ENCODE data around the gene MBLAC2. TPM values are rescaled to one million over a fixed set of nuclear protein-coding genes. Genes with fewer than 3 reads are reported as not detected.

Gene MBLAC2
- total and polyA plus RNA-seq, 2 experiments from 2014 or later, result 4.3 to 8.1 TPM

- no peaks in the 10 kb centered on the region for H3K27me3 Mint-ChIP-seq (ENCODE audit: insufficient read depth, low read depth, poor library complexity)
- no peaks in the 10 kb centered on the region for H3K36me3 ChIP-seq (ENCODE audit: insufficient read depth)
- no peaks in the 10 kb centered on the region for H3K4me1 ChIP-seq (ENCODE audit: insufficient read depth)
- H3K27ac Mint-ChIP-seq, result no peak overlapping the region
- H3K4me1 Mint-ChIP-seq, result no peaks in the 10 kb centered on the region
- H3K36me3 Mint-ChIP-seq (ENCODE audit: low read depth), result no peaks in the 10 kb centered on the region
- no peak overlapping the region for H3K4me3 Mint-ChIP-seq
- DNase-seq (ENCODE audit: low spot score) (peak; percentile 79), ATAC-seq (peak; percentile 98)
- H3K4me2 ChIP-seq, result no peak overlapping the region
- peak overlapping the region; percentile 78; the same call in 1 of the 2 replicates for H2AFZ ChIP-seq
- H3K4me3 ChIP-seq, result no peak overlapping the region
- no peak overlapping the region for H3K27ac ChIP-seq (ENCODE audit: low read depth)
- no peaks in the 10 kb centered on the region for H3K79me2 ChIP-seq (replicated peaks; ENCODE audit: insufficient read depth)
- no peaks in the 10 kb centered on the region for H3K9me2 ChIP-seq (ENCODE audit: insufficient read depth)
- no peaks in the 10 kb centered on the region for H3F3A ChIP-seq (replicated peaks; ENCODE audit: low read depth)
- H3K27me3 ChIP-seq (ENCODE audit: insufficient read depth), result no peaks in the 10 kb centered on the region
- TF ChIP-seq, protein P1, sequence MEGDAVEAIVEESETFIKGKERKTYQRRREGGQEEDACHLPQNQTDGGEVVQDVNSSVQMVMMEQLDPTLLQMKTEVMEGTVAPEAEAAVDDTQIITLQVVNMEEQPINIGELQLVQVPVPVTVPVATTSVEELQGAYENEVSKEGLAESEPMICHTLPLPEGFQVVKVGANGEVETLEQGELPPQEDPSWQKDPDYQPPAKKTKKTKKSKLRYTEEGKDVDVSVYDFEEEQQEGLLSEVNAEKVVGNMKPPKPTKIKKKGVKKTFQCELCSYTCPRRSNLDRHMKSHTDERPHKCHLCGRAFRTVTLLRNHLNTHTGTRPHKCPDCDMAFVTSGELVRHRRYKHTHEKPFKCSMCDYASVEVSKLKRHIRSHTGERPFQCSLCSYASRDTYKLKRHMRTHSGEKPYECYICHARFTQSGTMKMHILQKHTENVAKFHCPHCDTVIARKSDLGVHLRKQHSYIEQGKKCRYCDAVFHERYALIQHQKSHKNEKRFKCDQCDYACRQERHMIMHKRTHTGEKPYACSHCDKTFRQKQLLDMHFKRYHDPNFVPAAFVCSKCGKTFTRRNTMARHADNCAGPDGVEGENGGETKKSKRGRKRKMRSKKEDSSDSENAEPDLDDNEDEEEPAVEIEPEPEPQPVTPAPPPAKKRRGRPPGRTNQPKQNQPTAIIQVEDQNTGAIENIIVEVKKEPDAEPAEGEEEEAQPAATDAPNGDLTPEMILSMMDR (conservative IDR thresholded peaks at IDR 0.05; ENCODE audit: low read depth in 2 of 2), result peak; percentile 98 to 99
- no peak for TF ChIP-seq NANOG (IDR thresholded peaks at IDR 0.05; ENCODE audit: borderline replicate concordance)
- H4K20me1 ChIP-seq (replicated peaks; ENCODE audit: insufficient read depth), result no peaks in the 10 kb centered on the region
- no peaks in the 10 kb centered on the region for H3K9me3 Mint-ChIP-seq
Observed at GRCh38 chr5:90434116-90434714, 40.4 kb downstream of the MBLAC2 start.

- TF ChIP-seq CREB1 (CRISPR knock-in tag; IDR thresholded peaks at IDR 0.05; ENCODE audit: low read depth) (no peak), EZH2phosphoT487 (IDR thresholded peaks at IDR 0.05; ENCODE audit: unreplicated experiment) (no peak), ZNF114 (CRISPR knock-in tag; IDR thresholded peaks at IDR 0.05) (no peak)
- Mint-ChIP-seq H3K27ac (peak overlapping the region; percentile 46; the same call in 1 of the 2 replicates), H3K36me3 (ENCODE audit: low read depth) (no peaks in the 10 kb centered on the region), H3K4me3 (no peak overlapping the region), H3K27me3 (ENCODE audit: insufficient read depth, low read depth, poor library complexity) (no peaks in the 10 kb centered on the region), H3K4me1 (peaks cover 6% of the 10 kb centered on the region), H3K9me3 (no peaks in the 10 kb centered on the region)
- Histone ChIP-seq H4K20me1 (replicated peaks; ENCODE audit: insufficient read depth) (no peaks in the 10 kb centered on the region), H3K4me3 (no peak overlapping the region), H3K27ac (ENCODE audit: low read depth) (no peak overlapping the region), H3K9me2 (ENCODE audit: insufficient read depth) (no peaks in the 10 kb centered on the region), H3K79me2 (replicated peaks; ENCODE audit: insufficient read depth) (no peaks in the 10 kb centered on the region), H3K36me3 (ENCODE audit: insufficient read depth) (no peaks in the 10 kb centered on the region), H3K4me1 (ENCODE audit: insufficient read depth) (no peaks in the 10 kb centered on the region), H3K4me2 (no peak overlapping the region), H3F3A (replicated peaks; ENCODE audit: low read depth) (no peaks in the 10 kb centered on the region), H3K27me3 (ENCODE audit: insufficient read depth) (no peaks in the 10 kb centered on the region), H2AFZ (no peak overlapping the region)
- DNase-seq (ENCODE audit: low spot score) (no peak), ATAC-seq (no peak)
Observed at GRCh38 chr5:90424245-90424644, 50.3 kb downstream of the MBLAC2 start.

DNA sequence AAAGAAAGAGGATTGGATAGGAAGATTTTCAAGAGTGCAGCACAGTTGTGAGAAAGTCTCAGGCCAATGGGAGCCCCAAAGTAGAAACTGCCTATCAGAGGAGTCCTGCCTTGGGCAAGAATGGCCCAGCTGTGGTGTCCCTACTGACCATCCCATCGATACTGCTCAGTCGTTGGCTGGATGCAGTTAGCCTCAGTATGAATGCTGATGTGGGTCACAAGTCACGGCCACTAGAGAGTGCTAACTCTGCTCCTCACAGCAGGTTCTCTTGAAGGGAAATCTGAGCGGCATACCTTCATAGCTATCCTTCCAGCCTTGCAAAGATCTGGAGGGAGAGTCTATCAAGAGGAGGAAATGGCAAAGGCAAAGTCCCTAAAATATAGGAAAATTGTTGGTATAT is 53.4 kb downstream of the MBLAC2 start:
- Histone ChIP-seq H3K4me2 (no peak overlapping the region), H3K9me2 (ENCODE audit: insufficient read depth) (no peaks in the 10 kb centered on the region), H3K36me3 (ENCODE audit: insufficient read depth) (no peaks in the 10 kb centered on the region), H3K27me3 (ENCODE audit: insufficient read depth) (no peaks in the 10 kb centered on the region), H3K79me2 (replicated peaks; ENCODE audit: insufficient read depth) (no peaks in the 10 kb centered on the region), H3F3A (replicated peaks; ENCODE audit: low read depth) (no peaks in the 10 kb centered on the region), H3K4me3 (no peak overlapping the region), H2AFZ (0 out of 2 replicates have a peak overlapping the region, but pooled peaks have one; percentile 8), H3K27ac (ENCODE audit: low read depth) (no peak overlapping the region), H3K4me1 (ENCODE audit: insufficient read depth) (no peaks in the 10 kb centered on the region), H4K20me1 (replicated peaks; ENCODE audit: insufficient read depth) (no peaks in the 10 kb centered on the region)
- no peak overlapping the region for H3K4me3 Mint-ChIP-seq
- no peaks in the 10 kb centered on the region for H3K9me3 Mint-ChIP-seq
- no peak overlapping the region for H3K27ac Mint-ChIP-seq
- no peaks in the 10 kb centered on the region for H3K27me3 Mint-ChIP-seq (ENCODE audit: insufficient read depth, low read depth, poor library complexity)
- DNase-seq (ENCODE audit: low spot score) (peak; percentile 83), ATAC-seq (peak; percentile 100)
- H3K36me3 Mint-ChIP-seq (ENCODE audit: low read depth), result no peaks in the 10 kb centered on the region
- peaks cover 6% of the 10 kb centered on the region for H3K4me1 Mint-ChIP-seq
- TF ChIP-seq, protein P1 (conservative IDR thresholded peaks at IDR 0.05; ENCODE audit: low read depth in 2 of 2), result peak; percentile 44 to 79

Data from GM23338 (cell line).